H1 (cell line): ENCODE measurements around the gene JTB. TPM values are rescaled to one million over a fixed set of nuclear protein-coding genes. Genes with fewer than 3 reads are reported as not detected.
A peak's percentile ranks its signal among the peaks of the same experiment; 100 is the strongest.

Source experiments
- CTCF ChIA-PET: fragments of 300-600 bp; sonication (Branson Sonifier 250); formaldehyde crosslinking; loops from one replicate; lab custom pipeline; 2021; ENCODE audit not compliant: partially characterized antibody; lab: Charles Lee
- POLR2A ChIA-PET: fragments of 300-600 bp; sonication (Branson Sonifier 250); formaldehyde crosslinking; loops from one replicate; lab custom pipeline; 2021; ENCODE audit warnings: inconsistent platforms; ENCODE audit not compliant: partially characterized antibody; lab: Charles Lee
- DNase-seq, 2 experiments: peaks; one replicate each; pipeline versions ENCODE4 v3.0.0 to v3.0.0-alpha.2; 2010 to 2022; ENCODE audit warnings: low spot score in 2 of 2, low read depth in 1 of 2, mixed read lengths in 1 of 2
- FAIRE-seq: peaks from 2 replicates; lab custom pipeline; 2011; peaks lifted over from hg19 to GRCh38; lab: Jason Lieb, UNC
- H2AFZ ChIP-seq: 2 replicates; pipeline ENCODE4 v1.8.1; 2012; ENCODE audit warnings: low read length, inconsistent platforms
- H2AK5ac ChIP-seq: 2 replicates; pipeline ENCODE4 v1.6.1; 2013; ENCODE audit warnings: low read depth, low read length
- H2BK120ac ChIP-seq: replicated peaks from 2 replicates; pipeline ENCODE3; 2013; ENCODE audit warnings: low read depth, low read length, inconsistent platforms
- H2BK12ac ChIP-seq: 2 replicates; pipeline ENCODE4 v1.6.1; 2013; ENCODE audit warnings: low read depth, low read length
- H2BK15ac ChIP-seq: 2 replicates; pipeline ENCODE4 v1.6.1; 2013; ENCODE audit warnings: low read length
- H2BK20ac ChIP-seq: 2 replicates; pipeline ENCODE4 v1.6.1; 2013; ENCODE audit warnings: low read length
- H2BK5ac ChIP-seq: 2 replicates; pipeline ENCODE4 v1.6.1; 2013; ENCODE audit warnings: low read depth, low read length
- H3K14ac ChIP-seq: 2 replicates; pipeline ENCODE4 v1.6.1; 2013; ENCODE audit warnings: inconsistent platforms; ENCODE audit not compliant: insufficient read length
- H3K18ac ChIP-seq: 2 replicates; pipeline ENCODE4 v1.6.1; 2013; ENCODE audit warnings: low read length; ENCODE audit errors: extremely low read depth
- H3K23ac ChIP-seq: 2 replicates; pipeline ENCODE4 v1.6.1; 2013; ENCODE audit warnings: inconsistent platforms; ENCODE audit not compliant: insufficient read length
- H3K23me2 ChIP-seq: 2 replicates; pipeline ENCODE4 v1.6.1; 2013; ENCODE audit warnings: low read depth, low read length
- H3K27ac ChIP-seq: 2 replicates; pipeline ENCODE4 v1.6.1; 2011; ENCODE audit warnings: low read depth, low read length, inconsistent platforms
- H3K27me3 ChIP-seq, 4 experiments: replicated peaks in 1 of 4; 1 replicate in 1 of 4; 2 replicates in 3 of 4; pipeline versions ENCODE4 v1.6.1 to v1.8.1; 2011 to 2013; ENCODE audit warnings: low read length in 3 of 4, mild to moderate bottlenecking in 3 of 4, inconsistent platforms in 2 of 4, mixed read lengths in 2 of 4, moderate library complexity in 1 of 4; ENCODE audit not compliant: control insufficient read depth in 3 of 4, insufficient read depth in 3 of 4; ENCODE audit errors: extremely low read depth in 1 of 4
- H3K36me3 ChIP-seq, 4 experiments: 2 replicates each; pipeline versions ENCODE4 v1.6.1 to v1.8.1; 2011 to 2013; ENCODE audit warnings: mild to moderate bottlenecking in 4 of 4, low read length in 3 of 4, moderate library complexity in 2 of 4, control low read depth in 1 of 4, inconsistent platforms in 1 of 4; ENCODE audit not compliant: insufficient read depth in 4 of 4, control insufficient read depth in 2 of 4
- H3K4ac ChIP-seq: replicated peaks from 2 replicates; pipeline ENCODE3; 2013; ENCODE audit warnings: low read length, low read depth, mixed read lengths, inconsistent platforms; ENCODE audit not compliant: insufficient read length
- H3K4me1 ChIP-seq, 4 experiments: replicated peaks in 1 of 4; 1 replicate in 1 of 4; 2 replicates in 3 of 4; pipeline versions ENCODE4 v1.6.1 to v1.8.1; 2011 to 2013; ENCODE audit warnings: low read length in 3 of 4, inconsistent platforms in 2 of 4, mixed read lengths in 1 of 4; ENCODE audit not compliant: insufficient read depth in 4 of 4, control insufficient read depth in 3 of 4
- H3K4me2 ChIP-seq, 2 experiments: 2 replicates each; pipeline versions ENCODE4 v1.6.1 to v1.8.1; 2011 to 2013; ENCODE audit warnings: low read depth in 2 of 2, low read length in 2 of 2, control low read depth in 1 of 2, inconsistent platforms in 1 of 2, mild to moderate bottlenecking in 1 of 2; ENCODE audit not compliant: insufficient read depth in 1 of 2
- H3K4me3 ChIP-seq, 4 experiments: fragments of 200-600, 300-600 bp in 1 of 4; sonication (generic), shearing (Covaris generic), sonication (Bioruptor Twin) in 1 of 4; 2 replicates each; pipeline versions ENCODE4 v1.5.1 to v1.8.1; 2011 to 2016; ENCODE audit warnings: low read length in 4 of 4, low read depth in 3 of 4, control low read depth in 2 of 4, inconsistent platforms in 2 of 4, mild to moderate bottlenecking in 2 of 4, mixed read lengths in 1 of 4, moderate library complexity in 1 of 4; ENCODE audit not compliant: insufficient read depth in 2 of 4; ENCODE audit errors: extremely low read depth in 1 of 4
- H3K56ac ChIP-seq: replicated peaks from 2 replicates; pipeline ENCODE3; 2013; ENCODE audit warnings: low read depth, mild to moderate bottlenecking, mixed read lengths, low read length, inconsistent platforms; ENCODE audit not compliant: insufficient read length
- H3K79me1 ChIP-seq: 2 replicates; pipeline ENCODE4 v1.6.1; 2013; ENCODE audit warnings: low read depth, low read length, control low read depth
- H3K79me2 ChIP-seq, 2 experiments: 2 replicates each; pipeline versions ENCODE4 v1.6.1 to v1.8.1; 2012 to 2013; ENCODE audit warnings: low read length in 2 of 2, mild to moderate bottlenecking in 2 of 2, inconsistent platforms in 1 of 2; ENCODE audit not compliant: insufficient read depth in 2 of 2, control insufficient read depth in 1 of 2
- H3K9ac ChIP-seq, 4 experiments: replicated peaks in 1 of 4; 1 replicate in 1 of 4; 2 replicates in 3 of 4; pipeline versions ENCODE4 v1.6.1 to v1.8.1; 2011 to 2013; ENCODE audit warnings: low read depth in 3 of 4, low read length in 3 of 4, control low read depth in 2 of 4, mild to moderate bottlenecking in 2 of 4, moderate library complexity in 2 of 4, inconsistent platforms in 1 of 4; ENCODE audit errors: extremely low read depth in 1 of 4
- H3K9me3 ChIP-seq, 2 experiments: 2 replicates each; pipeline versions ENCODE4 v1.6.1 to v1.8.1; 2012 to 2013; ENCODE audit warnings: mild to moderate bottlenecking in 2 of 2, moderate library complexity in 2 of 2, control low read depth in 1 of 2, inconsistent platforms in 1 of 2, low read depth in 1 of 2, low read length in 1 of 2, mixed read lengths in 1 of 2; ENCODE audit not compliant: insufficient read depth in 2 of 2
- H4K20me1 ChIP-seq, 2 experiments: replicated peaks in 1 of 2; 2 replicates each; pipeline versions ENCODE3 to v1.8.1; 2011 to 2013; ENCODE audit warnings: inconsistent platforms in 2 of 2, low read length in 2 of 2, mild to moderate bottlenecking in 1 of 2; ENCODE audit not compliant: insufficient read depth in 2 of 2, control insufficient read depth in 1 of 2
- H4K5ac ChIP-seq: 2 replicates; pipeline ENCODE4 v1.6.1; 2013; ENCODE audit warnings: low read length, low read depth, mixed read lengths, inconsistent platforms; ENCODE audit not compliant: insufficient read length
- H4K8ac ChIP-seq: 2 replicates; pipeline ENCODE4 v1.8.0; 2013; ENCODE audit warnings: mild to moderate bottlenecking, moderate library complexity, low read length, inconsistent platforms; ENCODE audit not compliant: insufficient read depth; ENCODE audit errors: extremely low read depth
- H4K91ac ChIP-seq: replicated peaks from 2 replicates; pipeline ENCODE3; 2013; ENCODE audit warnings: low read length, mixed read lengths, inconsistent platforms; ENCODE audit not compliant: insufficient read length
- BRCA1 ChIP-seq: IDR thresholded peaks from 2 replicates; pipeline ENCODE4 v1.6.1; 2012; ENCODE audit warnings: low read depth, low read length, improper control_type of control experiment
- CHD1 ChIP-seq: IDR thresholded peaks from 2 replicates; pipeline ENCODE4 v1.6.1; 2012; ENCODE audit warnings: low read depth, low read length, improper control_type of control experiment
- JUN ChIP-seq: IDR thresholded peaks from 2 replicates; pipeline ENCODE4 v1.6.1; 2011; ENCODE audit warnings: low read depth, mild to moderate bottlenecking, improper control_type of control experiment, low read length
- MAX ChIP-seq: IDR thresholded peaks from 2 replicates; pipeline ENCODE4 v1.6.1; 2012; ENCODE audit warnings: inconsistent platforms
- PHF8 ChIP-seq: fragments of 200-600 bp; sonication (generic); conservative IDR thresholded peaks from 2 replicates; pipeline ENCODE4 v1.7.1; 2012; ENCODE audit warnings: low read depth, mild to moderate bottlenecking, inconsistent platforms, low read length, moderate library complexity
- POLR2A ChIP-seq, 2 experiments: IDR thresholded peaks; 1 replicate in 1 of 2; 2 replicates in 1 of 2; pipeline ENCODE4 v1.6.1; 2011; ENCODE audit warnings: low read depth in 2 of 2, low read length in 2 of 2, mild to moderate bottlenecking in 2 of 2; ENCODE audit errors: control extremely low read depth in 1 of 2
- POLR2AphosphoS5 ChIP-seq: IDR thresholded peaks from 2 replicates; pipeline ENCODE4 v1.6.1; 2011; ENCODE audit warnings: low read depth, low read length
- RBBP5 ChIP-seq: IDR thresholded peaks from 2 replicates; pipeline ENCODE4 v1.7.1; 2012; ENCODE audit warnings: low read depth, mild to moderate bottlenecking, inconsistent platforms, low read length, moderate library complexity, borderline replicate concordance
- RXRA ChIP-seq: IDR thresholded peaks from 2 replicates; pipeline ENCODE4 v1.6.1; 2011; ENCODE audit warnings: low read depth, mild to moderate bottlenecking, low read length, moderate library complexity; ENCODE audit not compliant: insufficient read depth
- SIX5 ChIP-seq: IDR thresholded peaks from 2 replicates; pipeline ENCODE4 v1.6.1; 2011; ENCODE audit warnings: mild to moderate bottlenecking, low read depth, low read length
- TAF1 ChIP-seq: IDR thresholded peaks from 2 replicates; pipeline ENCODE4 v1.6.1; 2011; ENCODE audit warnings: mild to moderate bottlenecking, low read depth, low read length
- TAF7 ChIP-seq: optimal IDR thresholded peaks from 2 replicates; pipeline ENCODE3; 2011; ENCODE audit warnings: low read depth, mild to moderate bottlenecking, inconsistent platforms, low read length, moderate library complexity, borderline replicate concordance
- TEAD4 ChIP-seq: IDR thresholded peaks from 2 replicates; pipeline ENCODE4 v1.6.1; 2012; ENCODE audit warnings: low read depth, low read length, inconsistent platforms, mixed read lengths
- WGBS, 2 experiments: shearing (Covaris generic) in 1 of 2; methylation state at CpG; one replicate each; pipeline versions ENCODE4 v1.1.6 to v1.1.7; 2013 to 2015; ENCODE audit warnings: low lambda C conversion rate in 2 of 2, mixed read lengths in 2 of 2, inconsistent platforms in 1 of 2, low coverage in 1 of 2, missing lambda C conversion rate in 1 of 2; ENCODE audit not compliant: insufficient replicate concordance in 2 of 2, insufficient coverage in 1 of 2, insufficient read length in 1 of 2; ENCODE audit errors: extremely low coverage in 1 of 2, missing lambda C conversion rate in 1 of 2; 5-methylcytosine and 5-hydroxymethylcytosine counted together
- polyA plus RNA-seq, 7 experiments: library from polyadenylated mRNA; depleted of rRNA in 3 of 7; stranded (reverse) in 5 of 7; unstranded in 2 of 7; fragments of >200 nt in 5 of 7; fragments of 200-250 nt in 2 of 7; gene quantifications; 1 replicate in 5 of 7; 2 replicates in 1 of 7; 4 replicates in 1 of 7; pipeline versions ENCODE4 v1.2.1 to v1.2.3, GENCODE V29; 2011 to 2013; ENCODE audit warnings: missing spikeins in 2 of 7, mixed read lengths in 2 of 7
- total RNA-seq: library from RNA; stranded (reverse); fragmentation: NEBNext Ultra II Directional; extraction: Animal tissue kit (Norgen Biotek cat#: 25700); gene quantifications from 2 replicates; pipeline ENCODE4 v1.2.1, GENCODE V29; 2021

JTB gene
- total and polyA plus RNA-seq, 2 of the 8 experiments (the other 6 are each of a cell fraction or from before 2014, with no cell fraction given), result 91.1 to 122 TPM

DNA sequence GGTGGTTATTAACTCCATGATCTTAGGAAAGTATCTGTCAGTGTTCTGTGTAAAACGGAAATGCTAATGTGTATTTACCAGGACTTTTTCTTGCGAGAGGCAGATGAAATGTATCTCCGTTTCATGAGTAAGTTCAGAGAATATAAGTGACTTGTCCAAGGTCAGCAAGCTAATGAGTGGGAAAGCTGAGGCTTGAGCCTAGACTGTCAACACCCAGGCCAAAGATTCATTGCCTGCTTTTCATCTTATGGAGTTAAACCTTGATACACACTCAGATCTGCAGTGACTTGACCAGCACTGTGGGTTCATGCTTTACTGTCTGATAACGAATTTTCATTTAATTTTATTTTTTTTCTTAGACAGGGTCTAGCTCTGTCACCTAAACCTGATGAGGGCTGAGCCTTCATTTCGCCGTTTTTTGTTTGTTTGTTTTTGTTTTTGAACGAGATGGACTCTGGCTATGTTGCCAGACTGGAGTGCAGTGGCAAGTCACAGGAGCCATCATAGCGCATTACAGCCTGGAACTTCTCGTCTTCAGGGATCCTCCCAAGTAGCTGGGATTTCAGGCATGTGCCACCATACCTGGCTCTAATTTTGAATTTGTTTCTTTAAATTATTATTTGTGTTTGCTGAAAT, 918 bp upstream of the JTB start:
- Histone ChIP-seq H4K8ac (no peak overlapping the region), H3K9me3 (no peaks in the 10 kb centered on the region), H2BK12ac (no peak overlapping the region), H2BK20ac (no peak overlapping the region), H2AFZ (0 out of 2 replicates have a peak overlapping the region, but pooled peaks have one; percentile 85), H4K20me1 (no peaks in the 10 kb centered on the region), H3K18ac (no peak overlapping the region), H4K5ac (no peak overlapping the region), H3K56ac (no peak overlapping the region), H3K14ac (no peak overlapping the region), H3K23ac (no peak overlapping the region), H2BK120ac (no peak overlapping the region), H3K4ac (no peak overlapping the region), H3K4me1 (no peaks in the 10 kb centered on the region; a peak in 1 of 7 replicates), H3K23me2 (peaks cover 16% of the 10 kb centered on the region), H3K79me1 (peaks cover 6% of the 10 kb centered on the region), H4K91ac (no peak overlapping the region), H3K79me2 (peaks cover 0 to 16% of the 10 kb centered on the region in 2 experiments; a peak in 2 of 4 replicates), H2BK5ac (no peak overlapping the region), H3K27ac (no peak overlapping the region), H2BK15ac (no peak overlapping the region), H2AK5ac (no peak overlapping the region), H3K27me3 (no peaks in the 10 kb centered on the region), H3K9ac (peak overlapping the region in 1 of 4 experiments; percentile 75; a peak in 3 of 7 replicates), H3K4me2 (peak overlapping the region; percentile 93 to 98), H3K4me3 (peak overlapping the region; percentile 91 to 99 (median 93)), H3K36me3 (peaks cover 16 to 54% (median 38%) of the 10 kb centered on the region in 4 experiments; a peak in 7 of 8 replicates)
- no peak for FAIRE-seq
- ChIA-PET CTCF (interaction anchor here (0.6 to 2.7 kb wide), 11 partner anchors 8 to 207 kb away, joined by 3 to 29 read pairs (median 4); partner anchors contain the start of genes CREB3L4, RAB13 and SLC39A1), POLR2A (interaction anchor here (0.8 to 15.5 kb wide), 18 partner anchors 12 to 202 kb away, joined by 3 to 276 read pairs (median 6); partner anchors contain the start of genes CREB3L4, CRTC2, DENND4B and GATAD2B)
- no peak for DNase-seq
- 77% methylated on average over 9 of the region's 9 CpGs; no CpG with 5 or more reads in 1 of the 2 experiments for WGBS, 2 experiments
- TF ChIP-seq CHD1 (no peak), PHF8 (no peak), RBBP5 (no peak), TAF1 (no peak), TAF7 (no peak), SIX5 (no peak), BRCA1 (no peak), POLR2A (IDR thresholded peaks at IDR 0.05; ENCODE audit: control extremely low read depth in 1 of 2, low read depth in 2 of 2, low read length in 2 of 2) (no peak), POLR2AphosphoS5 (no peak), TEAD4 (no peak), RXRA (no peak), MAX (no peak), JUN (no peak)
